GM21528 (cell line): ENCODE data around the gene WDHD1.
"Not testable (repeated sequence)": the region's sequence is repeated elsewhere in the genome, so short reads cannot be mapped to it uniquely, and the experiment has no call there.

ENCODE experiments used
- ATAC-seq: cut with Tn5 transposase; IDR thresholded peaks from one replicate; pipeline ENCODE4 v1.9.1; 2021; ENCODE audit warnings: mild to moderate bottlenecking, moderate library complexity; ENCODE audit not compliant: unreplicated experiment, low FRiP score

Gene WDHD1

GRCh38 chr14:55026793-55027561 is at the start of gene WDHD1, which contains the start of gene SOCS4:
Gene WDHD1, minus strand, starts transcription at chr14:55027099. Its CDS starts 312 bp downstream, at chr14:55026787.
Gene SOCS4, plus strand, starts transcription at chr14:55027236. Its CDS starts 15,806 bp downstream, at chr14:55043042.
- ATAC-seq: peak; percentile 95

DNA sequence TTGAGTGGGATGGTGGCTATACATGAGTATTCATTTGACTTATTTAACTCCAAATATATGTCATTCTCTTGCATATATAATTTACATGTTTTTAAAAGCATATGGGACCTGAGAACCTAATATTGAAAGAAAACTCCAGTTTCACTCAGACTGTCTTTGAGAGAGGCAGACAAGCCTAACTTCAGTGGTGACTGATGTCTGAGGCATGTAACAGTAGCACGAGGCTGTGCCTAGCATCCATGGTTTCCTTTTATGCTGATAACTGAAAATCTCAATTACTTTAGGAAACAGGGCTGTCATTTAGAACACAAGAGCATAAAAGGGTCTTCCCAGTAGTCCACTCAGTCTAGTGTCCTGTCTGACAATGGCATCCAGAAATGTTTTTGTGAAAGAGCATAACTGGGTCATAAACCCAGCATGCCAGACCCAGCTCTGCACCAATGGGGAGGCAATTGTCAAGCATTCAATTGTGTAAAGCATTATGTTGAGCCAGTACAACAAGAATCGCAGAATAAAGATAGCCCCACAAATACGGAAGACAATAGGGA is 48.8 kb upstream of the WDHD1 start:
- peak; percentile 14 for ATAC-seq

DNA sequence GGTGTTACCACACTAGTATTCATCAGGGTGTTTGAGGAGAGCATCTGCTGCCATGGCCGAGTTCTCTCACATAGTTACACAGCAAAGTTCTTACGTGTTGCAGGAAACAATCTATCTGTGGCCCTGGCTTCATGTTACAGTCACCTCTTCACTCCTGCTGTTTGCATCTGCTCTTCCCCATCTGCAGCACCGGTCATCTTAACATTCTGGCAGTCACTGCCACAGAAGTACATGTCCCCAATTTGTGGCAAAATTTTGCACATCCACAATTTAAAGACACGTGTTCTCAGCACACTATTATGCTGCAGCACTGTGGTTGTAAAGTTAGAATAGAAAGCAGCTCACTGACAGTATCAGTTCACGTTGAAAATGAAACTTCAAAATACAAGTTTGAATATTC is 47.8 kb upstream of the WDHD1 start:
- ATAC-seq: peak; percentile 51

DNA sequence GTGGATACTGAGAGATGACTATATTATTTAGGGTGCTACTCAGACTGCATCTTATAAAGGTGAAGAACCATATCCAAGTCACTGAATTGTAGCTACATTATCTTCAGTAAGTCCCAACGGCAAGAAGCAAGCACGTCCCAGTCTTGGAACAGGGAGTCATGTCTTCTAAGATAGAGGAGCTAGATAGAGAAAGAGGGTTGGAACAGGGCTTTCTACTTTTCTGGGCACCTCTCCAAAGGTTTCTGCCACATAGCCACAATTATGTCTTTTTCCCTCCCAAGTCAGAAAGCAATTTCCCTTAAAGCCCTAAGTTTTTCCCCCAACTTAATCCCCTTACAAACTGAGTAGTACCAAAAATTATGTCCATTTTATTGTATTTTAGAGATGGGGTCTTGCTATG is 47.0 kb upstream of the WDHD1 start:
- no peak for ATAC-seq

DNA sequence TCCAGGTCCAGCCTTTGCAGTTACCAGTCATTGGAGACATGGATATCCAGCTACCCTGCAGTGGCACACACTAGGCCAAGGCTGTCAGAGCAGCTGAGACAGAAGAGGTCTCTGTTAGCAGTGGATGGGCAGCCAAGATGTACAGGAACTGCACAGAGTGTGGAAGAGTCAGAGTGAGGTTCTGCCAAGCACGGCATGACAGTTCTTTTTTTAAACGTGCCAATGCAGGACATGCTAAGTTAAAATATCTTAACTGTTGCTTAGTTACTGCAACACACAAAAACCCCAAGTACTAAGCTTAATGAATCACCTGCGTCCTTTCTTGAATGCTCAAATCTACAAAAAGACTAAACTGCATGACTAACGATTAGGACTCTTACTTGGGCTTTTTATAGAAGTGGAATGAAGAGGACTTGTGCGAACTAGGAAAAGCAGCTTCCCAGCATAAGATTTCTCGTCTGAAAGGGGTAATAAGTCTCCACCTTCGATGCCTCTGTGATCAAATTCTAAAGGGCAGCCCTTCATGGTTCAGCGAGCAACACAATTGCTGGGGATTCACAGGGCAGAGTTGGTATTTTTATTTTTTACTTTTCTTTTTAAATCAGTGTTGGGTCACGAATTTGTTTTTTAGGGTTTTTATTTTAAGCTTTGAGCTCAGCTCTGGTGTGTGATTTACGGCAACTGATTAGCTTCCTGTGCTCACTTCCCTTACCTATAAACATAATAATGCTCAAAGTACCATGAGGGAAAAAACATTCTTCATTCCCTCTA is 45.2 kb upstream of the WDHD1 start:
- peak; percentile 38 for ATAC-seq

GRCh38 chr14:55070981-55071411 is 44.1 kb upstream of the WDHD1 start:
- no peak for ATAC-seq

GRCh38 chr14:55066223-55066622 is 39.3 kb upstream of the WDHD1 start:
- ATAC-seq: no peak

DNA sequence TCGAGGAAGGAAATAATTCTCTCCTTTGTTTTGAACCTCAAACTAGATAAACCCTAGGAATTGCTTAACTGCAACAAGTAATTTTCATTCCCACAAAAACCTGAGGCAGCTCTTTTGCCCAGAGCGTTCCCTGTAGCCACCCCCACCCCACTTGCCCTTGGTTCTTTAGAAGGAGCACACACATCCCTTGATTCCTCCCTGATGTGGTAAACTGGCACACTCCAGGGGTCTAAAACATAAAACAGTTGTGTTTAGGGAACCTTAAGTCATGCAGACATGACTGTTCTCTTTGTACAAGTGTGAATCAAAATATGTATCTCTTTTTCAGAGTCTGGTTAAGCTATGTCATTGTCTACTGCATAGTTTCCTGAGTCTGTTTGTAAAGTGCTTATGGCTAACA is 38.5 kb upstream of the WDHD1 start:
- ATAC-seq: no peak

DNA sequence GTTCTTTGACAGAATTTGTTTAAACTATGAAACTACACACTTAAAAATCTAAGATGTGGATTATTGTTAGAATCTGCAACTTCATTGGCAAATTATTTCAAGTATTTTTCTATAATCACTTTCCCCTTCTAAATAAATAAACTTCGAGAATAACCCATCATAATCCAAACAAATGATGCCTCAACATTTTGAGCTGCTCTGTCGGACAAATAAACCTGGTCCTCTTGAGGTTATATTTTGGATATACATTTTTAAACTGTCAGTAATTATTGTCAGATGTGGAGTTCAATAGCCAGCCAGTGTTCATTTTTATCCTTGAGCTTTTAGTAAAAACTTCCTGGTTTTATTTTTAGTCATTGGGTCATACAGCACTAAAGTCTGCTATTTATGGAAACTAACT is 38.0 kb upstream of the WDHD1 start:
- ATAC-seq: not testable (repeated sequence)

DNA sequence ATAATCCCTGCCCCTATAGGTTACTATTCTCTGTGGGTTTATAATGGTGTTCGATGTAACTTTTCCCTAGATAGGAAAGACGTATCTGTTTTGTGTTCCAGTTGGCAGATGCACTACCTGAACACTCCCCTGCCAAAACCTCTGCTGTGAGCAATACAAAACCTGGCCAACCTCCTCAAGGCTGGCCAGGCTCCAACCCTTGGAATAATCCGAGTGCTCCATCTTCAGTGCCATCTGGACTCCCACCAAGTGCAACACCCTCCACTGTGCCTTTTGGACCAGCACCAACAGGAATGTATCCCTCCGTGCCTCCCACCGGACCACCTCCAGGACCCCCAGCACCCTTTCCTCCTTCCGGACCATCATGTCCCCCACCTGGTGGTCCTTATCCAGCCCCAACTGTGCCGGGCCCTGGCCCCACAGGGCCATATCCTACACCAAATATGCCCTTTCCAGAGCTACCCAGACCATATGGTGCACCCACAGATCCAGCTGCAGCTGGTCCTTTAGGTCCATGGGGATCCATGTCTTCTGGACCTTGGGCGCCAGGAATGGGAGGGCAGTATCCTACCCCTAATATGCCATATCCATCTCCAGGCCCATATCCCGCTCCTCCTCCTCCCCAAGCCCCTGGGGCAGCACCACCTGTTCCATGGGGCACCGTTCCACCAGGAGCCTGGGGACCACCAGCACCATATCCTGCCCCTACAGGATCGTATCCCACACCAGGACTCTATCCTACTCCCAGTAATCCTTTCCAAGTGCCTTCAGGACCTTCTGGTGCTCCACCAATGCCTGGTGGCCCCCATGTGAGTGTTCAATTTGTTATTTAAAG is 35.8 kb upstream of the WDHD1 start:
- ATAC-seq: no peak

DNA sequence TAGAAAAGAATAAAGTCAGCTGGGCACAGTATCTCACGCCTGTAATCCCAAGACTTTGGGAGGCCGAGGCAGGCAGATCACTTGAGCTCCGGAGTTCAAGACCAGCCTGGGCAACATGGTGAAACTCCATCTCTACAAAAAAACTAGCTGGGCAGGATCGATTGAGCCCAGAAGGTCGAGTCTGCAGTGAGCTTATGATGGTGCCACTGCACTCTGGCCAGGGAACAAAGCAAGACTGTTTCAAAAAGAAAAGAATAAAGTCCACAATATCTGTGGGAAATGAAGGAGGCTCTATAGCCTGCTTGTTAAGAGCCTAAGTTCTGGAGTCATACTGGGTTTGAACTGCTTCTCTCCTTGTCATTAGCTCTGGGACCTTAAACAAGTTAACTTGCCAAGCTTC is 32.4 kb upstream of the WDHD1 start:
- no peak for ATAC-seq

DNA sequence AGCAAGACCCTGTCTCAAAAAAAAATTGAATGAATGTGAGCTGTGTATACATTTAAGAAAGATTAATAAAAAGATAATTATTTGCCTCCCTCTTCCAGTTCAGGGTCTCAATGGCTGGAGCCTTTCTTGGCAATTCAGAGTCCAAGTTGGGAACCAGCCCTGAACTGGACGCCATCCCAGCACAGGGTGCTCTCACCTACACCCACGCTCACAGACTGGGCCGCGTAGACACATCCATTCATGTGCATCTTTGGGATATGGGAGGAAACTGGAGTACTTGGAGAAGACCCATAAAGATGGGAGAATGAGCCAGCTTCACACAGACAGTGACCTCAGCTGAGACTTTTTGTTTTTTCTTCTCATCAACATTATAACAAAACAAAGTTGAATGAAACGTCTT is 31.0 kb upstream of the WDHD1 start:
- ATAC-seq: no peak

GRCh38 chr14:55054098-55054497 is 27.2 kb upstream of the WDHD1 start:
- no peak for ATAC-seq

- no peak for ATAC-seq
Measured at GRCh38 chr14:55053500-55053899, 26.6 kb upstream of the WDHD1 start.

GRCh38 chr14:55053018-55053417 is 26.1 kb upstream of the WDHD1 start:
- ATAC-seq: no peak

- no peak for ATAC-seq
Measured at GRCh38 chr14:55052269-55052930, 25.5 kb upstream of the WDHD1 start.

DNA sequence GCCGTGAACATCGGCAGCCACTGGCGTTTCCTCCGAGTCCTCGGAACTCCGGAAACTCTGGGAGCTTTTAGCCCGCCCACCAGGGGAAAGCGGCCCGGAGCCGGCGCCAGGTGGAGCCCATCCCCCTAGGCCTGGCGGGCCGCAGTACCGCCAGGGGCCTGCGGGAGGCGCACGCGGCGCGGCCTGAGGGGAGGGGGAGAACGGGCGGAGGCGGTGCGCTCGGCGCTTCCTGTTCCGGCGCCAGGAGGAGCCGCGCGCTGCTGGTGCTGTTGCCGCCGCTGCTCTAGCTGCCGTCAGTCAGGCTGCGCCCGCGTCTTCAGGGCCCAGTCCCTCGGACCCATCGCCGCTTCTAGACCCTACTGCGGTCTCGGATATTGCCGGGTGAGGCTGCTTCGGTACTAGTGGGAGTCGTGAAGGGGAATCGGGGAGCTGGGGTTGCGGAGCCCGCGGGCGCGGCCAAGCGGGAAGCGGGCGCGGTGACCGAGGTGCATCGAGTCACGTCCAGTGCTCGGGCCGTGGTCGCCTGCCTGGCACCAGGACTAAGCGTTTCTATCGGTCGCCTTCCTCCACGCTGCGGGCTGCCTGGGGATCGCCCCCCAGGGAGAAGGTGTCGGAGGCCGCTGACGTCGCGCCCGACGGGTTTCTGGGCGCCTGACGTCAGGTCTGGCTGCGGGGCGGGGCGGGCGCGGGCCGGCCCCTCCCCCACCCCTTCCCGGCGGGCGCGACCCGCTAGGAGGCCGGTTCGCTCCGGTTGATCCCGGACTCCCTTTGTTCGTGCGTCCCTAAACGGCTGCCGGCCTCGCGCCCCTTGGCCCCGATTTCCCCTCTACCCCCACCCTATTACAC is 24.7 kb upstream of the WDHD1 start, which contains the start of gene MAPK1IP1L:
MAPK1IP1L (plus strand) TSS at position 225 of the 846 bp plus-strand sequence. CDS start 10,037 bp downstream, outside the sequence.
- peak; percentile 92 for ATAC-seq

- ATAC-seq: peak; percentile 25
Measured at GRCh38 chr14:55051165-55051422, 24.2 kb upstream of the WDHD1 start.

- ATAC-seq: no peak
Measured at GRCh38 chr14:55048900-55049436, 22.1 kb upstream of the WDHD1 start.
